OCI-LY7 (cell line): ENCODE measurements around the gene LRRC23.
"Not testable (repeated sequence)": the region's sequence is repeated elsewhere in the genome, so short reads cannot be mapped to it uniquely, and the experiment has no call there.

Experiments
- EZH2phosphoT487 ChIP-seq: fragments of 200-600 bp; sonication (generic); IDR thresholded peaks from 2 replicates; pipeline ENCODE4 v1.6.1; 2018; ENCODE audit warnings: low read depth, borderline replicate concordance, mild to moderate bottlenecking, mixed run types, antibody characterized with exemption, low read length, moderate library complexity, mixed read lengths
- TF ChIP-seq, protein P1 (sequence below): fragments of 200-600 bp; sonication (generic); conservative IDR thresholded peaks from 2 replicates; pipeline ENCODE4 v1.5.1; 2014; ENCODE audit warnings: mild to moderate bottlenecking, antibody characterized with exemption, low read length, moderate library complexity, mixed read lengths

- TF ChIP-seq, protein P1, sequence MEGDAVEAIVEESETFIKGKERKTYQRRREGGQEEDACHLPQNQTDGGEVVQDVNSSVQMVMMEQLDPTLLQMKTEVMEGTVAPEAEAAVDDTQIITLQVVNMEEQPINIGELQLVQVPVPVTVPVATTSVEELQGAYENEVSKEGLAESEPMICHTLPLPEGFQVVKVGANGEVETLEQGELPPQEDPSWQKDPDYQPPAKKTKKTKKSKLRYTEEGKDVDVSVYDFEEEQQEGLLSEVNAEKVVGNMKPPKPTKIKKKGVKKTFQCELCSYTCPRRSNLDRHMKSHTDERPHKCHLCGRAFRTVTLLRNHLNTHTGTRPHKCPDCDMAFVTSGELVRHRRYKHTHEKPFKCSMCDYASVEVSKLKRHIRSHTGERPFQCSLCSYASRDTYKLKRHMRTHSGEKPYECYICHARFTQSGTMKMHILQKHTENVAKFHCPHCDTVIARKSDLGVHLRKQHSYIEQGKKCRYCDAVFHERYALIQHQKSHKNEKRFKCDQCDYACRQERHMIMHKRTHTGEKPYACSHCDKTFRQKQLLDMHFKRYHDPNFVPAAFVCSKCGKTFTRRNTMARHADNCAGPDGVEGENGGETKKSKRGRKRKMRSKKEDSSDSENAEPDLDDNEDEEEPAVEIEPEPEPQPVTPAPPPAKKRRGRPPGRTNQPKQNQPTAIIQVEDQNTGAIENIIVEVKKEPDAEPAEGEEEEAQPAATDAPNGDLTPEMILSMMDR = not testable (repeated sequence)
- TF ChIP-seq EZH2phosphoT487 = not testable (repeated sequence)
Observed at GRCh38 chr12:6874015-6874368, 30.6 kb upstream of the LRRC23 start.
